ENCODE data around the gene CCDC195.
"Not testable (repeated sequence)": the region's sequence is repeated elsewhere in the genome, so short reads cannot be mapped to it uniquely, and the experiment has no call there.

Gene CCDC195

DNA sequence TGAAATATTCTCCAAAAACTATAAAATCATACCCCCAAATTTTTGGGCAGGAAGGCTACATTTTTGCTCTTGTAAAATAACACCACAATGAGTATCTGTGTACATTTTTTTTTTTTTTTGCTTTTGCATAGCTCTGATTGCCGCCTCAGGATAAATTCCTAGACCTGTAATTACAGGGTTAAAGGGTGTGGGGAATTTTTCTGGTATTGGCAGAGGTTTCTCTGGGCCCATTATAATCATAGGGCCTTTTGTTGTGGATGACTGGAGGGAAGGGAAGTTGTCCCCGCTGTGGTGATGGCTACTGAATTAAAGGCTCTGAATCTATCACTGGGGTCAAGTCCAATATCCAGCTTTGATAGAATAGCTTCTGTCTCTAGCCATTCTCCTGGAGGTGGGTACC is 26.6 kb downstream of the CCDC195 start:
- no peak for DNase-seq

DNA sequence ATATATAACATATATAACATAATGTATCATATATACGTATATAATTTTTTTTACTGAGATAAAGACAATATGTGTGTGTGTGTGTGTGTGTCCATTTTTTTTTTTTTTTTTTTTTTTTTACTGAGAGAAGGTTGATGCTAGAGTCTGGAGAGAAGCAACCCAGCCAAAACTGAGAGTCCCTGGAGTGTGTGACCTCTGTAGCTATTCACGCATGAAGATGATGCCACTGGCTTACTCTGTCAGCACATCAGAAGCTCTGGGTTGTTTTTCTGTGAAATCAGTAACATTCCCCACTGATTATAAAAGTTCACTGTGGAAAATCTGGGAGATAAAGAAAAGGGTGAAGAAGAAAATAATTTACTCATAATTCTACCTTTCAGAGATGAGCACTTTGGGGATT is 27.2 kb downstream of the CCDC195 start:
- DNase-seq = no peak

DNA sequence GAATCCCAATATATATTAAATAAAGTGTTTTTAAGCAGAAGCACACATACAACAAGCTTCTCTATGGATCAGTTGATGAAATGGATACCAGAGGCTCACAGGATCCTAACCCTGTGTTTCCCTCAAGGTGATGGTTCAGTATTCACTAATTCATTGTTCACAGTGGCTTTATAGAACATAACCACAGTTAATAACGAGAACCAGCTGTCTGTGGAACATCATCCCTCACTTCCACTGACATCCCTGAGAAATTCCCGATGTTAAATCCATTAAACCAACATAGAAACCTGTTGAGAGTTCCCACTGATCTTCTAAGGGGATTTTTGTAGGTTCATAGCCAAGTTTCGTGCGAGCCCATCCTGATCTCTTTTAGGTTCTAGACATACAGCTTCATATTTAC is 29.0 kb downstream of the CCDC195 start:
- no peak for DNase-seq

DNA sequence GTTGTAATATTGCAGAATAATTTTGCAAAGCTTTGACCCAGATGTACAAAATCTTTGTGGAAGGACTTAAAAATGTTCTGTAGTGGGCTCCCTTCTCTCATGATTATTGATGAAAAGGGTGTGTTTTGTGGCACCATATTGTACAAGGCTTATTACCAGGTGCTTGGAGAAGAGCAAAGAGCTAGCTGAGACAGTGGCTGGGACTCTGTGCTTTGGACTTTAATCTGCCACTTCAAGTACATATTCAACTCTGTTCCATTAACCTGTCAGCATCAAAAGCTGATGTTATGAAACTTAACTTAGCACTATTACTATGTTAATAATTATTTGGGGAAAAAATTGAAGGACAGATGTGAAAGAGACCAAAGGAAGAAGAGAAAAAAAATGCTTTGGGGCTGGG is 31.0 kb downstream of the CCDC195 start:
- no peak for DNase-seq

DNA sequence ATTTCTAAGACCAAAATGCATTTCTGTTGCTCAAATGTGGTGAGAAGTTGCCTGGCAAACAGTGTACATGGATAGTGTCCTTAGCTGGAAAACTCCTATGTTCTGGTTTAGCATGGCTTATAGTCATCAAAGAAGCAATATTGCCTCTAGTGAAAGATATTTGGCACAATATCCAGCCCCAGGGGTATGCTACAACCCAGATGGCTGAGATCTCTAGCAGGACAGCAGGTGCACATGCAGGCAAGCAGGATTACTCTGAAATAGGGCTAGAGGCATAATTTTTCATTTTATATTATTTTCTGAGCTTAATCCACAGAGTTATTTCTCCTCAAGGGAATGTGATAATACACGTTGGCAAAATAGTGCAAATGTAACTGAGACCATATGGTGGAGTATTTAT is 34.0 kb downstream of the CCDC195 start:
- no peak for DNase-seq

DNA sequence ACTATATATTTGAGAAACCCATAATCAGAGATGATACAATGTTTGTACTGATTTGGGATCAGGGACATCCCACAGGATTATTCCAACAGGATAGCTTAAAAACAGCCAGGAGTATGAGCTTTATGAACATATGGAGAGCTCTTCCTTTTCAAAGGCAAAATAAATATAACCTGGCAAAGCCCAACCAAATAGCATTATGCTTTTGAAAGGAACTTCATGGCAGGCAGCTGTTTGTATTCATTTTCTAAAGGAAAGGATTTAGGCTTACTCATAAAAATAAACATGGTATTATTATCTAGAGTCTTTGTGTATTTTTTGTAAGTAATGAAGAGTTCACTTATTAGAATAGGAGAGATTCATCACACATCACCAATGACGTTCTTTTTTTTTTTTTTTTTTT is 44.4 kb downstream of the CCDC195 start:
- no peak for DNase-seq

DNA sequence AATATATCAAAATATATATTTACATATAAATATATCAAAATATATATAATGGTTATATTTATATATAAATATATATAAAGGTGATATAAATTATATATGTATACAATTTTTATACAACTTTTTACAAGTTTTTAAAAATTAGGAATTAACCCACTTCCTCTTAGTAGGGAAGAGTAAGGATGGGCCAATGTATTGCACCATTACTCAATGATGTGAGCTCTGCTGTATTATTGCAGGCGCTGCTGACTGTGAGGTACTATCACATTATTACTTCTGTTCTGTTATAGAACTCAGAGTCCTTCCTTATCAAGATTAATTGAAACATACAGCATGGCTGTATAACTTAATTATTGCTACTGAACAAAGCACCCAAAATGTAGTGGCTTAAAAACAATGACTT is 46.0 kb downstream of the CCDC195 start:
- no peak for DNase-seq

DNA sequence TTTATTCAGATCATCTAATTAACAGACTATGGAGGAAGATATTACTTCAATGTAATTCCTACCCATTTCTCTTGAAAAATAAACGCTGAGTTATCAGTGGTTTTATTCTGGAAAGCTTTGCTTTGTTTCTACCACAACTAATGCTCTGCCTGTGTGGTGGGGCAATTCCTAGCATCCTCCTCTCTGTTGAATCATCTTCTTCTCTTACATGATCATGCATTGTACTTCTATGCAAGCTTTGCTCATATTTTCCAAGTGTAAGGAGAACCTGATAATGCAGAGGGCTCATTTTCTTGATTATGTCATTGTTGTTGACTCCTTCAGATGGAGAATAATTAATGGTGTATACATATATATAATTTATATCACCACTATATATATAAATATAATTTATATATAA is 46.7 kb downstream of the CCDC195 start:
- no peak for DNase-seq

DNA sequence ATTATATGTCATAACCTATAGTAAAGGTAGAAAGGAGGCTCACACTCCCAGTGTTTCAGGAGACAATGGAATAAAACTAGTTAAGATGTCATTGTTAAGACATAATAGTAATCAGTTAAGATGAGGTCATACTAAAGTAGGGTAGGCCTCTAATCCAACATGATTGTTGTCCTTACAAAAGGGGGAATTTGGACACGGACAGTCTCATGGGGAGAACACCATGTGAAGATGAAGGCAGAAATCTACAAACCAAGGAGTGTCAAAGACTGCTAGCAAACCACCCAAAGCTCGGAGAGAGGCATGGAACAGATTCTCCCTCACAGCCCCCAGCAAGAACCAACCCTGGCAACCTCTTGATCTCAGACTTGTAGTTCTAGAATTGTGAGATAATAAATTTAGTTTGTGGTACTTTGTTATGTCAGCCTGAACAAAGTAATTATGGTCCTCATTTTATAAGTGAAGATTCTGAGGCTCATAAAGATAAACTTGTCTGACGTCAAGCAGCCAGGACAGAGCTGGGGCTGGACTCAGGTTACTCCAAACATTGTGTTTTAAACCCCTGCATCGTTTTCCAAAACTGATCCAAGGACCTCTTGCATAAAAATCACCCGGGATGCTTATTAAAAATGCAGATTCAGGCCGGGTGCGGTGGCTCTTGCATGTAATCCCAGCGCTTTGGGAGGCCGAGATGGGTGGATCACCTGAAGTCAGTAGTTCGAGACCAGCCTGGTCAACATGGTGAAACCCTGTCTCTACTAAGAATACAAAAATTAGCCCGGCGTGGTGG is 47.8 kb downstream of the CCDC195 start:
- no peak for DNase-seq

DNA sequence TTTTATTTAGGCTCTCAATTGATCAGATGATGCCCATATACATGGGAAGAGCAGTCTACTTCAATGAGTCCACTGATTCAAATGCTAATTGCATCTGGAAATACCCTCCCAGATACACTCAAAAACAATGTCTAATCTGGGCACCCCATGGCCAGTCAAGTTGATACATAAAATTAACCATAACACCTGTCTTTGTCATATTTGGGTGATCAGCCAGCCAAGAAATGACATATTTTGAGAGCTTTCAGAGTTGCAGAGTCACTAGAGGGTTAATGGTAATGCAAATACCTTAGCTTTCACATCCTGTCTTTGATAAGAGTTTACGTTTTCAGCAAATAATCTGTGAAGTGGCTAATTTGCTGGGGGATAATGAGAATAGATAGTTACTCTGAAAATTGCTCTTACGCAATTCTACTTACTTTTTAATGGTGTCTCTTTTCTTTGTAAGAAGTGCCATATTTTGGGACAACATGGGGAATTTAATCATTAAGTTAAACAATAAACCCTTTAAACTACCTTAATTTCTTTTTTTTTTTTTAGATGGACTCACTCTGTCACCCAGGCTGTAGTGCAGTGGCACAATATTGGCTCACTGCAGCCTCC is 49.1 kb downstream of the CCDC195 start:
- DNase-seq = no peak

DNA sequence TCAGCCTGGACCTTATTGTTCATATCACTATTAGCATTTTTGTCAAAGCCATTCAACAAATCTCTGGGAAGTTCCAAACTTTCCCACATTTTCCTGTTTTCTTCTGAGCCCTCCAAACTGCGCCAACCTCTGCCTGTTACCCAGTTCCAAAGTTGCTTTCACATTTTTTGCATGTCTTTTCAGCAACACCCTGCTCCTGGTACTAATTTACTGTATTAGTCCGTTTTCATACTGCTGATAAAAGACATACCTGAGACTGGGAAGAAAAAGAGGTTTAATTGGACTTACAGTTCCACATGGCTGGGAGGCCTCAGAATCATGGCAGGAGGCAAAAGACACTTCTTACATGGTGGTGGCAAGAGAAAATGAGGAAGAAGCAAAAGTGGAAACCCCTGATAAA is 52.8 kb downstream of the CCDC195 start:
- not testable (repeated sequence) for DNase-seq

DNA sequence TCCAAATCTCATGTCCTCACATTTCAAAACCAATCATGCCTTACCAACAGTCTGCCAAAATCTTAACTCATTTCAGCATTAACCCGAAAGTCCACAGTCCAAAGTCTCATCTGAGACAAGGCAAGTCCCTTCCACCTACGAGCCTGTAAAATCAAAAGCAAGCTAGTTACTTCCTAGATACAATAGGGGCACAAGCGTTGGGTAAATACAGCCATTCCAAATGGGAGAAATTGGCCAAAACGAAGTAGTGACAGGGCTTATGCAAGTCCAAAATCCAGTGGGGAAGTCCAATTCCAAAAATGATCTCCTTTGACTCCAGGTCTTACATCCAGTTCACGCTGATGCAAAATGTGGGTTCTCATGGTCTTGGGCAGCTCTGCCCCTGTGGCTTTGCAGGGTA is 54.5 kb downstream of the CCDC195 start:
- not testable (repeated sequence) for DNase-seq

DNA sequence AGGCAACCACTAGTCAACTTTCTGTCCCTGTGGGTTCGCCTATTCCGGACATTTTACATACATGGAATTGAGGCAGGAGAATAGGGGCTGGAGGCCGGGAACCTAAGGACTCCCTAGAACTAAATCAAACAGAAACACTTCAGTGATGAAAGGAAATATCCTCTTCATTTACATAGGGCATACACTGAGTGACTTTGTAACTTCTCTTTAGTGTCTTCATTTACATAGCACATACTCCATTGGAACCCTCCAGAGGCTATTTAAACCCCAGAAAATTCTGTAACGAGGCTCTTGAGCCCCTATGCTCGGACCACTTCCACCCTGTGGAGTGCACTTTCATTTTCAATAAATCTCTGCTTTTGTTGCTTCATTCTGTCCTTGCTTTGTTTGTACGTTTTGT is 56.5 kb downstream of the CCDC195 start:
- no peak for DNase-seq

DNA sequence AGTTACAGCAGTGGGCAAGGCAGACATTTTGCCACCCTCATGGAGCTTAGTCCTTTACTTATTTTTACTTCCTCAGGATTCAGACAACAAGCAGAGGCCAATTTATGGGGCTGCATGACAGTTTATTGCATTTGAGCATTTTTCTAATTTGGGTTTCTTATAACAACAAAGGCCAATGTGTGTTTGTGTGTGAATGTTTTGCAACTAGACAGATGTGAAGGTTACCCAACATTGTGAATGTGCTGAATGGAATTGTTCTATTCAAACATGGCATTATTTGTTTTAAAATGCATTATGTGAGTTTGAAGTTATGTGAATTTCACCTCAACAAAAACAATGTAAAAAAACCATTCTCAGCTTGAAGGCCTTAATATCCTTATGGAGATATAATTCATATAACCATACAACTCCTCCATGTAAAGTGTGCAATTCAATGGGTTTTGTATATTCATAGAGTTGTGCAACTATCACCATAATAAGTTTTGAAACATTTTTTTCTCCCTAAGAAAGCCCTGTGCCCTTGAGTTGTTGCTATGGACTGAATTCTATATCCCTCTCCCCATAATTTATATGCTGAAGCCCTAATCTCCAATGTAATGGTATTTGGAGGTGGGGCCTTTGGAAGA is 57.3 kb downstream of the CCDC195 start:
- DNase-seq = peak; percentile 18

DNA sequence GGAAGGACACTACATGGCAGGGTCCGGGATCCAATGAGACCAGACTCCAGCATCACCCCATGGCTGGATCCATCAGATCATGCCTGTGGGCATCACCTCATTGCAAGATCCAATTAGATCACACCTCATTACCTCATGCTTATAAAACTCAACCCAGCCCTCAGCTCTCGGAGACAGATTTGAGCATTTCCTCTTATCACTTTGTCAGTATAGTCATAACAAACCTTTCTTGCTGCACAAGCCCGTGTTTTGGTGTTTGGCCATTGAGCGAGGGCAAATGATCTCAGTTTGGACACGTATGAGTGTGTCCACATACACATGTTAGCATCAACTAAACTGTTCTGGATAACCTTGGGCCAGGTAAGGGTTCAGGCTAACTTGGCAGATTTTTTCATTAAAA is 58.8 kb downstream of the CCDC195 start:
- DNase-seq = no peak

DNA sequence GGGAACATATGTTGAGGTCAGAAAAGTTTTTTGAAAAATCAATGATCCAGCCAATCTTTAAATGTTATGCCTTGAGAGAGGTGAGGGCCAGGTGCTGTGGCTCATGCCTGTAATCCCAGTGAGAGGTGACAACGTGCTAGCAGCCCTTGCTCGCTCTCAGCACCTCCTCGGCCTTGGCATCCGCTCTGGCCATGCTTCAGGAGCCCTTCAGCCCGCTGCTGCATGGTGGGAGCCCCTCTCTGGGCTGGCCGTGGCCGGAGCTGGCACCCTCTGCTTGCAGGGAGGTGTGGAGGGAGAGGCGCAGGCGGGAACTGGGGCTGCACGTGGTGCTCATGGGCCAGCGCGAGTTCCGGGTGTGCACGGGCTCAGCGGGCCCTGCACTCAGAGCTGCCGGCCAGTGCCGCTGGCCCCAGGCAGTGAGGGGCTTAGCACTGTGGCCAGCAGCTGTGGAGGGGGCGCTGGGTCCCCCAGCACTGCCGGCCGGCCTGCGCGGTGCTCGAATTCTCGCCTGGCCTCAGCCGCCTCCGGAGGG is 61.1 kb downstream of the CCDC195 start:
- DNase-seq = no peak

Measured in hematopoietic multipotent progenitor cell treated with erythropoietin and hydrocortisone succinate and interleukin-3 and kit ligand, for 4 days (in vitro differentiated cells).